GM19193 (cell line): ENCODE data around the gene SLC12A2.

Experiments
- POLR2A ChIP-seq: IDR thresholded peaks from 4 replicates; pipeline ENCODE4 v1.6.1; 2011; ENCODE audit not compliant: insufficient read depth, insufficient read length; ENCODE audit errors: extremely low read depth

Gene SLC12A2

DNA sequence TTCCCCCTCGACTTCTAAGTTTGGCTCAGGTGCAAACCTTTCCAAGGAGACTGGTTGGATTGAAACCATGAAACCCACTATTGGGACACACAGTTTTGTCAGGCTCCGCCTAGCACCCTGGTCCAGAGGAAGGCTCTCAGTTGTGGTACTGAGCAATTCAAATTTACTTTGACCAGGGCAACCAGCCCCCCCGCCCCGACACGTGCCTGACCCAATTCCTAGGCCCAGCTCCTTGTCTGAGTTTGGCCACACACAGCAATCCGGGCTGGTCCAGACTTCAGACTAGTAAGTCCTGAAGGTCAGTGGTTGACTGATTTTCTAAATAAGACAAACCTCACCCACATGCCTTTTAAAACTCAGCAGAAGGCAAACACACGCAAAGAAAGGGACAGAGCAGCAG is 132.7 kb downstream of the SLC12A2 start:
- no peak for TF ChIP-seq POLR2A

DNA sequence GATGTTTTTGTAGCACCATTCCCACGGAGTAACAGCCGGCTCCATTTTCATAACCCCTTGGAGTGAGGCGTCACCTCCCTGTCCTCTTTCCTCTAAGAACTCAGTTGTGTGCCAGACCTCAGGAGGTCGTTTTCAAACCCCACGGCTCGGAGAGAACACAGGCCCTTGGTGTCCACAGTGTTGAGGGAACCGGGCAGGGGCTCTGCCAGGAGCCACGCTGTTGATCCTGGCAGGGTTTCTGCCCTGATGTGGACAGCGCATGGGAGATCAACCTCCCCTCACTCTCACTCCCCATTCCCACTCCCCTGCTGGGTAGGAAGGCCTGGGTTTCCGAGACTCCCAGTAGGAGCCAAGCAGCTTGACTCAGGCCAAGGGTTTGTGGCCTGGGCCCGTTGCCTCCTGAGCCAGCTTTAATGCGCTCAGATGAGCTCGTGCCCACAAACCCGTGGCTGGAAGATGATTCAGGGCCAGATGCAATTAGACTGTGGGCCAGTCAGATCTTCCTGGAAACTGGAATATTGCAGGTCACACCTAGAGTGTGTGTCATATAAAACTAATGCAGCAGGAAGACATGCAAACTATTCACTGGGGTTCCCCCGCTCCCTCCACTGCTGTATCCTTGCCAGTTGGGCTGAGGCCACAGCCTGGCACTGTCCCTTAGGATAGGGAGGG is 133.4 kb downstream of the SLC12A2 start:
- TF ChIP-seq POLR2A = no peak

DNA sequence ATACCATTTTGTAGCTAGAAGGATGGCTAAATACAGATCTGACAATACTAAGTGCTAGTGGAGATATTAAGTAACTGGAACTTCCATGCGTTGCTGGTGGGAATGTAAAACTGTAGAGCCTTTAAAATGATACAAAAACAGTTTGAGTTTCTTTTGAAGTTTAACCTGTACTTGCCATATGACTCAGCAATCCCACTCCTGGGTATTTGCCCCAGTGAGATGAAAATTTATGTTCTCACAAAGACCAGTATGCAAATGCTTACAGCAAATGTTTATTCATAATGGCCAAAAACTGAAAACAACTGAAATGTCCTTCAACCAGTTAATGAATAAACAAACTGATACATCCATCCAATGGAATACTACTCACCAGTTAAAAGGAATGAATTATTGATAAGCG is 137.3 kb downstream of the SLC12A2 start:
- no peak for TF ChIP-seq POLR2A

DNA sequence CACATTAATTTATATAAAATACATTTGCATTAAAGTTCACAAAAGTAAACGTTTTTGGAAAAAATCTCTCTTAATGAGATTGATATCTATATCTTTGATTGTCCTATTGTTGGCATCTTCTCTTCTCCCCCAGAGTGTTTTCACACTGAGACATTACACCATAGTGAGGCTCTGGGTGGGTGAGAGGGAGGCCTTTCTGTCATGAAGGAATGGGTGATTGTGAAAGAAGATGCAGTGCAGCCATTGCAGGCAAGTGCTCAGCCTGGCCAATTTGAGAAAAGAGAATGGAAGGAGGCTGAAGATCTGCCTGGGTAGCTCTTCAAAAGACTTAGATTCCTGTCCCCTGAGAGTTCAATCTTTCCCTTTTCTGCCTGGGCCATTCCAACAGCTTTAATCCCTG is 140.8 kb downstream of the SLC12A2 start:
- TF ChIP-seq POLR2A = no peak

DNA sequence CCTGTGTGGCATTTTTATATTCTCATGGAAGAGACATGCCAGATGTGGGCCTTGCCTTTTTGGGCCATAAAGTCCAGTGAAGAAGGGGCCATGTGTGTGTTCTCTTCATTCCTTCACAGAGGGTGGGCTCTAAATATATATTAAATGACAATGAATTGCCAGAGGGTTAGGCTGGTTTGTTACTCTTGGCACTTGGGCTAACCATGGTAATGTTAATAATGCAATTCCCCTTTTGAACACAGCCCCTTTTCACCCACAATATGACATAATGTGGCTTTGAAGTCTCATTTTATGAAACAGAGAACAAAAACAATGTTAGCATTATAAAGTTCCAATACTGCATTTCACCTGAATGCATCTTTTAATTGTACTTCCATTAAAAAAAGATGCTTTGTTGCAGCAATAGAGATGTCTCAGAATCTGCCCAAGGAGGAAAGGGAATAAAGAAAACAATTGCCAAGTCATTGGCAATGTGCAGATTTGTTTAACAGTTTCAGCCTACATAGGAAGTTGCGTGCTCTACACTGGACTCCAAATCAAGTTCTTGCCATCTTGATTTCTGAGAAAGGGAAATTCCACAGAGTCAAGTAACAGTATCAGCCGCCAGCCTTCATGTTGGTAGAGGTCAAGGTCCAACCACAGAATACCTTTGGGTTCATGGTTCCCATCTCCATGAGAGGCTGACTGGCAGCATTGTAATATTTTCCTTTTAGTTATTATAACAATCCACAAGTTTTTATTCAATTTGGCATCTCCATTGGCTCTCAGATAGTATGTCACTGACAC is 141.9 kb downstream of the SLC12A2 start:
- TF ChIP-seq POLR2A = no peak

DNA sequence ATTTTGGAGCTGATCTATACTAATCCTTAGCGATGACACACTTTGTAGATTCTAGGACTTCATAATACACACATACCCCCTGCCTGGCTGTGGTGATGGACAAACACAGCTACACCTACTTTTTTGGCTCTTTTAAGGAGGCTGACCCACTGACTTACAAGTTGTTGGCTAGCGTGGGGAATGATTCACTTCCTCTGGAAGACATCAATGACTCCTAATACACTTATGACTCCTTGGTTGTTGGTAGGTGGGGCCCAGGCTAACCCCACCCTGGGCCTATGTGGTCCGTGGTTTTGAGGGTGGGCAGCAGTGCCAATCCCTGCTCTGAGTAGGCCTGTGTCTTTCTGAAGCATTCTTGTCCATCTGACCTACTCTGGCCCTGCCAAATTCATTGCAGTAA is 144.4 kb downstream of the SLC12A2 start:
- no peak for TF ChIP-seq POLR2A

DNA sequence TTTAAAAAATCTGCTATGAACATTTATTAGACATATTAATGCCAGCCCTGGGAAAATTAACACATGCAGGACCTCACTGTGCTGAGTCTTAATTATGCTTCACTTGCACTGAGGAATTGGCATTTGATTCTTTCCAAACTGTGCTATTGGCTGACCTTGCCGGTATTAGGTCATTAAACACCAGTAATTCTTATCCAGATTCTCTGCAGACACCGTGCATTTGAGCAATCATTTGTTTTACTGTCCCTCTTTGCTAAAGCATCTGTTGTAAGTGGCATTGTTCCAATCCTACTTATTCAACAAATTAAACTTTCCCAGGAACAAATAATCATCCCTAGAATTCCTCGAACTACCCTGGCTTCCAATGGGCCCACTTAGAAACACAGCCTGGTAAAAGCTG is 145.0 kb downstream of the SLC12A2 start:
- no peak for TF ChIP-seq POLR2A

DNA sequence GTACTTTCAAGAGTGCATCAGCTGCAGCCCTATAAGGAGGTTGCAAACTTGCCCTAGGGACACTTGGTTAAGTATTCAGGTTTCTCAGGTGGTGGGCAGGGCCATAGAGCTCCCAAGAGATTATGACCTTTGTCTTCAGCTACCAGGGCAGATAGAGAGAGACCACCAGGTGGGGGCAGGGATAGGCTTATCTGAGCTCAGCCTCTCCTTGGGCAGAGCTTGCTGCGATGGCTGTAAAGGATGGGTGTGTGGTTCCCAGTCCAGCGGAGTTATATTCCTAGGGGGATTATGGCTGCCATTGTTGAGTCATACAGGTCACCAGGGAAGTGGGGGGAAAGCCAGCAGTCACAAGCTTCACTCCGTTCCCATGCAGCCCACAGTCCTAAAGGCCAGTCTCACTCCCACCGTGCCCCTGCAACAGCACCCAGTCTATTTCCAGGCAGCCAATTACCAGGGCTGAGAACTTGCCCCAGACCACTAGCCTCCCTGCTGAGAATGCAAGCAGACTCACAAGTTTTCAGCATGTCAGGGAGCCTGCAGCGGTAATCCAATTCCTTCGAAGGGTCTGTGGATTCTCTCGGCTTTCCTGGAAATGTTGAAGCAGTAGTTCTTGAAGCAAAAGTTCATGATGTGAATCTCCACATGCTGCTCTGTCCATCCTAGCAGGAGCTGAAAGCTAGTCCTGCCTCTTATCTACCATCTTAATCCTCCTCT is 151.5 kb downstream of the SLC12A2 start:
- TF ChIP-seq POLR2A = no peak

DNA sequence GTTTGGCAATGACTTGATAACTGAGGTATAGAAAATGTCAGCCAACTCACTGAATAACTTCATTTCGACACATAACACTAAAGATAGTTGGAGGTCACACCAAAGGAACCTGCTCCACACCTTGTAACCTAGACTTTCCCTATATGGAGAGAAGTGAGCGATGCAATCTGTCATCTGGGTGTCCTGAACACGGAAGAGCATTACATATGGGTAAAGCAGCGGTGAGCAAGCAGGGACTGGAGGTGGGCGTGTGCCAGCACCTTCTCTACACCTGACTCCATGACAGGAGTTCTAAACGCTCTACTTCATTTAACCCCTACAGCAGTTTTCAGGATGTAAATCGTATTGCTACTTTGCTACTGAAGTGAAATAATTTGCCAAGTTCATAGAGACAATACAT is 152.8 kb downstream of the SLC12A2 start:
- no peak for TF ChIP-seq POLR2A

DNA sequence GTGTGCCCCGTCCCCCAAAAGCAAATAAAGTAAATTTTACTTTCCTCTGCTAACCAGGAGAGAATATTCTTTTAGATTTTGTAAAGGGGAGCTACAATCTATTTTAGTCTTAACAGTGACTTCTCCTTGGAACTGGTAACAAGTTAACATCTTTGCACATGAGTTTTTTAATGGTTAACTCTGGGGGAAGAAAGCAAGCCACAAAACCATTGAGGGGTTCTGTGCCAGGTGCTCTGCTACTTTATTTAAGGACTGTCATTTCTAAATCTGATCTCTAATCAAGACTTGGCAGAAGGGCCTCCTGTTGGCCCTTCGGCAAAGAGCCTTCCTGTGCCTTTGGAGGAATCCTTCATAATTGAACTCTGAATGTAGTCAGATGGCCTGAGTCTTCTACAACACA is 153.4 kb downstream of the SLC12A2 start:
- no peak for TF ChIP-seq POLR2A

DNA sequence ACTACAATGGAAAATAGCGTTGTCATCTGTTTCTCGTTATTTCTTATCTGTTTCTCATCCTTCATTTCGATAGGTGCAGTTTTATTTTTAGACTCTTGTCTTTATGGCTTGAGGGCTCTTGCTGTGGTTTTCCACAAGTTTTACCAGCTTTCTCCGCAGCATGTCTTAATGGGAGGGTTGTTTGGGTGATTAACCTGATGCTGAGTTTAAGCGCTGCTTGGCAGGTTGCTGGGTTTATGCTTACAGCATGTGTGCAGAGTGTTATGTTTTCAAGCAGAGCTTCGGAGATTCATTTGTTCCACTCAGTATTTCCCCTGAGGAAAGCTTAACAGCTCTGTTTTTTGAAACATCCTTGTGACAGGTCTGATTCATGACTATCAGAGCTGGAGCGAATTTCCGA is 154.0 kb downstream of the SLC12A2 start:
- no peak for TF ChIP-seq POLR2A
